SK-N-SH (cell line): ENCODE measurements around the gene DLL3. TPM values are rescaled to one million over a fixed set of nuclear protein-coding genes. Genes with fewer than 3 reads are reported as not detected.
"Not testable (repeated sequence)": the region's sequence is repeated elsewhere in the genome, so short reads cannot be mapped to it uniquely, and the experiment has no call there.

ENCODE experiments used
- CTCF ChIA-PET: fragments of 300-600, 350-600 bp; formaldehyde crosslinking; extraction: SDS; loops from one replicate; lab custom pipeline; 2021; lab: Yijun Ruan, JAX
- POLR2A ChIA-PET: fragments of 350-600 bp; sonication (Branson Sonifier 250); formaldehyde crosslinking; extraction: SDS; loops from one replicate; lab custom pipeline; 2020; ENCODE audit warnings: antibody characterized with exemption, inconsistent platforms; lab: Yijun Ruan, JAX
- DNase-seq: peaks from one replicate; pipeline ENCODE4 v3.0.0; 2012
- H2AFZ ChIP-seq: fragments of 200-600 bp; sonication (generic); 2 replicates; pipeline ENCODE4 v1.8.1; 2016; ENCODE audit warnings: antibody characterized with exemption, mild to moderate bottlenecking, low read depth
- H3F3A ChIP-seq: fragments of 200-600 bp; sonication (generic); replicated peaks from 2 replicates; pipeline ENCODE3; 2016; ENCODE audit warnings: antibody characterized with exemption, mild to moderate bottlenecking; ENCODE audit not compliant: insufficient read depth
- H3K27ac ChIP-seq, 2 experiments: fragments of 200-500 bp in 1 of 2; fragments of 200-600 bp in 1 of 2; sonication (Bioruptor generic) in 1 of 2; sonication (generic), shearing (Covaris generic) in 1 of 2; 2 replicates each; pipeline versions ENCODE4 v1.5.1 to v1.6.1; 2014 to 2016; ENCODE audit warnings: low read depth in 2 of 2, inconsistent platforms in 1 of 2, low read length in 1 of 2, mild to moderate bottlenecking in 1 of 2, mixed read lengths in 1 of 2
- H3K27me3 ChIP-seq: fragments of 200-600 bp; sonication (generic), shearing (Covaris generic); 2 replicates; pipeline ENCODE4 v1.6.1; 2016; ENCODE audit warnings: mixed run types; ENCODE audit not compliant: insufficient read depth
- H3K36me3 ChIP-seq, 2 experiments: fragments of 200-500 bp in 1 of 2; fragments of 200-600 bp in 1 of 2; sonication (Bioruptor generic) in 1 of 2; sonication (generic) in 1 of 2; replicated peaks in 1 of 2; 2 replicates each; pipeline versions ENCODE3 to v1.5.1; 2014 to 2016; ENCODE audit warnings: low read length in 1 of 2, mild to moderate bottlenecking in 1 of 2; ENCODE audit not compliant: insufficient read depth in 2 of 2, control insufficient read depth in 1 of 2
- H3K4me1 ChIP-seq, 2 experiments: fragments of 200-500 bp in 1 of 2; fragments of 200-600 bp in 1 of 2; sonication (Bioruptor generic) in 1 of 2; sonication (generic), shearing (Covaris generic) in 1 of 2; 2 replicates each; pipeline versions ENCODE4 v1.5.1 to v1.6.1; 2014 to 2016; ENCODE audit warnings: low read depth in 1 of 2, low read length in 1 of 2, mixed run types in 1 of 2; ENCODE audit not compliant: insufficient read depth in 2 of 2, control insufficient read depth in 1 of 2
- H3K4me2 ChIP-seq: fragments of 200-600 bp; sonication (generic), shearing (Covaris generic); 2 replicates; pipeline ENCODE4 v1.6.1; 2017; ENCODE audit warnings: mixed run types
- H3K4me3 ChIP-seq, 2 experiments: fragments of 200-500 bp in 1 of 2; fragments of 200-600 bp in 1 of 2; sonication (Bioruptor generic) in 1 of 2; sonication (generic), shearing (Covaris generic) in 1 of 2; 2 replicates each; pipeline versions ENCODE4 v1.5.1 to v1.8.1; 2014 to 2016; ENCODE audit warnings: low read depth in 2 of 2, inconsistent platforms in 1 of 2, low read length in 1 of 2, mild to moderate bottlenecking in 1 of 2, mixed read lengths in 1 of 2, moderate library complexity in 1 of 2
- H3K79me2 ChIP-seq: fragments of 200-600 bp; sonication (generic); 2 replicates; pipeline ENCODE4 v1.8.1; 2017; ENCODE audit warnings: mild to moderate bottlenecking; ENCODE audit not compliant: insufficient read depth
- H3K9ac ChIP-seq: fragments of 200-600 bp; sonication (generic); 2 replicates; pipeline ENCODE4 v1.6.1; 2017; ENCODE audit warnings: mixed run types
- H3K9me2 ChIP-seq: fragments of 200-600 bp; sonication (generic); 2 replicates; pipeline ENCODE4 v1.6.1; 2017; ENCODE audit warnings: mixed run types
- H3K9me3 ChIP-seq: fragments of 200-600 bp; sonication (generic); 2 replicates; pipeline ENCODE4 v1.6.1; 2017; ENCODE audit warnings: mixed run types, mild to moderate bottlenecking, moderate library complexity
- H4K20me1 ChIP-seq: fragments of 200-600 bp; sonication (generic); 2 replicates; pipeline ENCODE4 v1.6.1; 2017; ENCODE audit warnings: mild to moderate bottlenecking, mixed run types; ENCODE audit not compliant: insufficient read depth
- ELF1 ChIP-seq: IDR thresholded peaks from 2 replicates; pipeline ENCODE4 v1.4.0; 2012
- EP300 ChIP-seq, 2 experiments: IDR thresholded peaks; 2 replicates each; pipeline versions ENCODE4 v1.4.0 to v1.6.1; 2012; ENCODE audit warnings: borderline replicate concordance in 1 of 2, low read depth in 1 of 2, low read length in 1 of 2
- FOSL2 ChIP-seq: IDR thresholded peaks from 2 replicates; pipeline ENCODE4 v1.4.0; 2012; ENCODE audit warnings: low read depth, mild to moderate bottlenecking, moderate library complexity, borderline replicate concordance
- FOXM1 ChIP-seq: IDR thresholded peaks from 2 replicates; pipeline ENCODE4 v1.4.0; 2012; ENCODE audit warnings: low read depth, mild to moderate bottlenecking
- JUND ChIP-seq: IDR thresholded peaks from 2 replicates; pipeline ENCODE4 v1.4.0; 2012
- NFIC ChIP-seq: IDR thresholded peaks from 2 replicates; pipeline ENCODE4 v1.4.0; 2012; ENCODE audit warnings: borderline replicate concordance
- PBX3 ChIP-seq: IDR thresholded peaks from 2 replicates; pipeline ENCODE4; 2012
- POLR2AphosphoS5 ChIP-seq: IDR thresholded peaks from 2 replicates; pipeline ENCODE4 v1.6.1; 2012; ENCODE audit warnings: low read depth, low read length
- RAD21 ChIP-seq: IDR thresholded peaks from 2 replicates; pipeline ENCODE4 v1.6.1; 2012; ENCODE audit warnings: mild to moderate bottlenecking, low read length
- RCOR1 ChIP-seq: fragments of 150-350 bp; IDR thresholded peaks from 2 replicates; pipeline ENCODE4 v1.6.1; 2017; ENCODE audit warnings: antibody characterized with exemption, low read length
- RFX5 ChIP-seq: IDR thresholded peaks from 2 replicates; pipeline ENCODE4 v1.6.1; 2012; ENCODE audit warnings: mild to moderate bottlenecking, improper control_type of control experiment, low read length
- SMC3 ChIP-seq: IDR thresholded peaks from 2 replicates; pipeline ENCODE4 v1.6.1; 2012; ENCODE audit warnings: low read depth, low read length, improper control_type of control experiment
- TCF12 ChIP-seq: IDR thresholded peaks from 2 replicates; pipeline ENCODE4 v1.4.0; 2012
- TEAD4 ChIP-seq: IDR thresholded peaks from 2 replicates; pipeline ENCODE4 v1.4.0; 2012; ENCODE audit warnings: mild to moderate bottlenecking, borderline replicate concordance; ENCODE audit not compliant: insufficient read depth
- YY1 ChIP-seq: IDR thresholded peaks from 2 replicates; pipeline ENCODE4 v1.4.0; 2012; ENCODE audit warnings: low read depth, mild to moderate bottlenecking
- WGBS: methylation state at CpG from one replicate; pipeline ENCODE4 v1.1.6; 2017; ENCODE audit warnings: low lambda C conversion rate; 5-methylcytosine and 5-hydroxymethylcytosine counted together
- polyA plus RNA-seq, 3 experiments: library from polyadenylated mRNA; depleted of rRNA; stranded (reverse); fragments of >200 nt; gene quantifications; 2 replicates each; pipeline ENCODE4 v1.2.3, GENCODE V29; 2012

The DLL3 gene
- polyA plus RNA-seq, 1 of the 3 experiments (the other 2 are of a cell fraction), result 4.7 TPM

DNA sequence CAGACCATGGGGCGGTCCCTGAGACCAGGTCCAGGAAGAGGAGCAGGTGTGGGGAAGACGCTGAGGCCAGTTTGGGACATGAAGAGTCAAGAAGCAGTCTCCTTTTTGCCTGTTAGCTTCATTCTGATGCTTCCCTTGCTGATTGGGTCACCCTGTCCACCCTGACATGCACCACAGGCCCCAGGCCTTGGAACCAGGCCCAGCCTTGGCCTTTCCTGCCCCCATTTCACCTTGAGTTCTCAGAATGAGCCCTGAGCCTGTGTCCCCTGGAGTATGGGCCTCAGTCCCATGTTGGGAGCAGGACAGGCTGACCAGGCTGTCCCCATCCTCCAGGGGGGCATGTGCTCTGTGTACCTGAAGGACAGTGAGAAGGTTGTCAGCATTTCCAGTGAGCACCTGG, 23.0 kb upstream of the DLL3 start:
- no peak for TF ChIP-seq JUND
- TF ChIP-seq PBX3, result no peak
- TF ChIP-seq RAD21, result no peak
- TF ChIP-seq SMC3, result no peak
- no peak for TF ChIP-seq TCF12
- no peak for TF ChIP-seq RFX5
- H3K4me3 ChIP-seq, result no peak overlapping the region
- H3K4me2 ChIP-seq, result no peak overlapping the region
- ChIA-PET CTCF (interaction anchor here (1.3 to 5.5 kb wide), 6 partner anchors 15 to 66 kb away, joined by 3 to 96 read pairs (median 10); partner anchors contain the start of genes EID2 and EID2B), POLR2A (no interaction called here)
- H3K4me1 ChIP-seq, result peaks cover 0 to 5% of the 10 kb centered on the region in 2 experiments; a peak in 1 of 4 replicates
- DNase-seq, result no peak
- WGBS, result 92% methylated on average over 2 of the region's 2 CpGs
- H3K9ac ChIP-seq, result no peak overlapping the region
- peaks cover 22% of the 10 kb centered on the region for H3F3A ChIP-seq
- peaks cover 13 to 44% of the 10 kb centered on the region in 2 experiments for H3K36me3 ChIP-seq
- H4K20me1 ChIP-seq, result no peaks in the 10 kb centered on the region
- peaks cover 1% of the 10 kb centered on the region for H3K79me2 ChIP-seq
- H3K27me3 ChIP-seq, result no peaks in the 10 kb centered on the region
- H3K9me2 ChIP-seq, result no peaks in the 10 kb centered on the region
- no peak overlapping the region for H3K27ac ChIP-seq
- H2AFZ ChIP-seq, result no peak overlapping the region
- no peaks in the 10 kb centered on the region for H3K9me3 ChIP-seq

- H3K27me3 ChIP-seq, H2AFZ ChIP-seq, H3K9ac ChIP-seq, H3K9me3 ChIP-seq, H4K20me1 ChIP-seq, POLR2A ChIA-PET, H3K9me2 ChIP-seq, DNase-seq, H3K4me3 ChIP-seq, H3K4me2 ChIP-seq, H3K27ac ChIP-seq, CTCF ChIA-PET: not testable (repeated sequence)
- Histone ChIP-seq H3K36me3 (peaks cover 18 to 20% of the 10 kb centered on the region in 2 experiments), H3K4me1 (peaks cover 0 to 14% of the 10 kb centered on the region in 2 experiments; a peak in 1 of 4 replicates), H3F3A (peaks cover 22% of the 10 kb centered on the region), H3K79me2 (peaks cover 33% of the 10 kb centered on the region)
- 90% methylated on average over 11 of the region's 11 CpGs for WGBS
These were observed 19.4 kb upstream of the DLL3 start for GRCh38 chr19:39479319-39479801.

DNA sequence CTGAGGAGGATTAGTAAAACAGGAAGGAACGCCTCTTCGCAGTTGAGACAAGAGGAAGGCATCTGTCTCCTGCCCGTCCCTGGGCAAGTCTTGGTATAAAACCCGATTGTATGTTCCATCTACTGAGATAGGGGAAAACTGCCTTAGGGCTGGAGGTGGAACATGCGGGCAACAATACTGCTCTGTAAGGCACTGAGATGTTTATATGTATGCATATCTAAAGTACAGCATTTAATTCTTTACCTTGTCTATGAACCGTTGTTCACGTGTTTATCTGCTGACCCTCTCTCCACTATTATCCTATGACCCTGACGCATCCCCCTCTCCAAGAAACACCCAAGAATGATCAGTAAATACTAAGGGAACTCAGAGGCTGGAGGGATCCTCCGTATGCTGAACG, 18.8 kb upstream of the DLL3 start:
- Histone ChIP-seq H2AFZ (peak overlapping the region; percentile 93), H3K27me3 (no peaks in the 10 kb centered on the region), H3K79me2 (peaks cover 33% of the 10 kb centered on the region), H3K9me3 (no peaks in the 10 kb centered on the region), H3K4me1 (peaks cover 0 to 14% of the 10 kb centered on the region in 2 experiments; a peak in 1 of 4 replicates), H3F3A (peaks cover 22% of the 10 kb centered on the region), H3K9ac (peak overlapping the region; percentile 96), H3K36me3 (peaks cover 16 to 18% of the 10 kb centered on the region in 2 experiments), H4K20me1 (no peaks in the 10 kb centered on the region), H3K27ac (peak overlapping the region; percentile 65 to 71), H3K4me3 (peak overlapping the region; percentile 94 to 95), H3K4me2 (peak overlapping the region; percentile 95), H3K9me2 (no peaks in the 10 kb centered on the region)
- ChIA-PET CTCF (interaction anchor here (0.8 to 1.2 kb wide), 3 partner anchors 19 to 53 kb away, joined by 3 to 8 read pairs (median 3); partner anchors contain the start of genes DLL3 and EID2B), POLR2A (interaction anchor here (0.5 kb wide), 1 partner anchor 44 kb away, joined by 3 read pairs; the partner anchor contains the start of gene RPS16)
- WGBS, result 81% methylated on average over 10 of the region's 10 CpGs
- DNase-seq, result no peak
- TF ChIP-seq NFIC (no peak), EP300 (IDR thresholded peaks at IDR 0.05; ENCODE audit: borderline replicate concordance in 1 of 2, low read depth in 1 of 2, low read length in 1 of 2) (no peak), RAD21 (no peak), FOXM1 (no peak), FOSL2 (no peak), POLR2AphosphoS5 (no peak), TCF12 (no peak), TEAD4 (no peak), ELF1 (no peak), RFX5 (no peak), YY1 (no peak), RCOR1 (no peak)
- TF ChIP-seq, all 33 proteins: peak for 0
